NCI-H524 treated with DMSO at 0.1 percent for 48 hours (cell line): ENCODE data around the gene NUCKS1.

ENCODE experiments used
- DNase-seq: peaks from one replicate; lab custom pipeline; 2025; lab: John Stamatoyannopoulos, UW

The NUCKS1 gene

DNA sequence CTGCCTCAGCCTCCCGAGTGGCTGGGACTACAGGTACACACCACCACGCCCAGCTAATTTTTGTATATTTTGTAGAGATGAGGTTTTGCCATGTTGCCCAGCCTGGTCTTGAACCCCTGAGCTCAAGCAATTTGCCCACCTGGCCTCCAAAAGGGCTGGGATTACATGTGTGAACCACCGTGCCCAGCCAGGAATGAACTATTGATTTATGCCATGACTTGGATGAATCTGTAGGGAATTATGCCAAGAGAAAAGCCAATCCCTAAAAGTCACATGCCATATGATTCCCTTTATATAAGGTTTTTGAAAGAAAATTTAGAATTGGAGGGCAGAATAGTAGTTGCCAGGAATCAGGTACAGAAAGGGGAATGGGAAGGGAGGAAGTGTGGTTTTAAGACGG is 50.6 kb downstream of the NUCKS1 start:
- no peak for DNase-seq

DNA sequence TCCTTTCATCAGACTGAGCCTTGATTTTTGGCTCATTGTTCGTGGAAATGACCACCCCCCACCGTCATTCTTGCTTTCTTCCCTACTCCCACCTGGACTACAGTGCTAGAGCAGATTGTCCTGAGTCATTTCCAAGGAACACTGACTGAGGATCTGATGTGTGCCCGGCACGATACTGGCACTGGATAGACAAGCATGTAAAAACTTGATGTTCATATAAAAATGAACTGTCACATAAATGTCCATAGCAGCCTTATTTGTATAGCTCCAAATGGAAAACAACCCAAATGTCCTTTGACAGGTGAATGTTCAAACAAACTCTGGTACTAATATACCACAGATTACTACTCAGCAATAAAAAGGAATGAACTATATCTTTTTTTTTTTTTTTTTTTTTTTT is 51.1 kb downstream of the NUCKS1 start:
- no peak for DNase-seq

DNA sequence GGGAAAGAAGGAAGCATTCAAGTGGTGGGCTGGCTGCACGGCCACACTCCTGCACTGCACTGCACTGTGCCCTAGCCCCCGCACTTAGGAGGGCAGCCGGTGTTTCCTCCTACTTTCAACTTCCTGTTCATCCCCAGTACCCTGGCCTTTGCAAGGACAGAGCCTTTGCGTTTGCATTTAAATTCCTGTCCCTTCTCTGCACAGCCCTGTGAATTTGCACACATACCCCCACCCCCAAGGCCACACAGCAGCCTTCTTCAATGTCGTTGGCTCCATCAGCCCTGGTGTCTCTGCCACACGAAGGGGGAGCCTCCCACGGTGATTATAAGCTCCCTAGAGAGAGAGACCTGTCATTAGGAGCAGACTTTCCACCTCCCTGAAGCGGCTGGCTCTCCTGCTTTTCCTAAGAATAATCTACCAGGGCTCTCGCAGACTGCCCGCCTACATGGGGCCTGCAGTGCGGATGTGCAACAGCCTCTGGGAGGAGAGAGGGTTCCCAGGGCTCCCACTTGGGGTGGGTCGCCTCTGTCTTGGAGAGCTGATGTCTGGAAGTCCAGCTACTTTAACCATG is 56.5 kb downstream of the NUCKS1 start:
- no peak for DNase-seq

DNA sequence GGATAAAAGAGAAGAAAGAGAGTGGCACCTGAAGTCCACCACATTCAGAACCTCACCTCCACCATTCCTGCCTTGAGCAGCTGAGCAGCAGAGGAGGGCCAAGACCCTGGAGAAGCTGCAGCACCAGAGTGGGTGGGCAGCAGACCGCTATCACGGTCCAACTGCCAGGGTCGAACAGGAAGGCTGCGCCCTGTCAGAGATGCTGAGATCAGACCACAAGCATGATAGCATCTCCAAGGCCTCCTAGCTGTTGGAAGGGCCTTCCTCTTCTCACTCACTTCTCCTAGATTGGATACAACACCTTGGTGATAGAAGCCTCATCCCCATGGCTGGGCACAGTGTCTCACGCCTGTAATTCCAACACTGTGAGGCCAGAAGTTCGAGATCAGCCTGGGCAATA is 57.6 kb downstream of the NUCKS1 start:
- DNase-seq, result no peak

DNA sequence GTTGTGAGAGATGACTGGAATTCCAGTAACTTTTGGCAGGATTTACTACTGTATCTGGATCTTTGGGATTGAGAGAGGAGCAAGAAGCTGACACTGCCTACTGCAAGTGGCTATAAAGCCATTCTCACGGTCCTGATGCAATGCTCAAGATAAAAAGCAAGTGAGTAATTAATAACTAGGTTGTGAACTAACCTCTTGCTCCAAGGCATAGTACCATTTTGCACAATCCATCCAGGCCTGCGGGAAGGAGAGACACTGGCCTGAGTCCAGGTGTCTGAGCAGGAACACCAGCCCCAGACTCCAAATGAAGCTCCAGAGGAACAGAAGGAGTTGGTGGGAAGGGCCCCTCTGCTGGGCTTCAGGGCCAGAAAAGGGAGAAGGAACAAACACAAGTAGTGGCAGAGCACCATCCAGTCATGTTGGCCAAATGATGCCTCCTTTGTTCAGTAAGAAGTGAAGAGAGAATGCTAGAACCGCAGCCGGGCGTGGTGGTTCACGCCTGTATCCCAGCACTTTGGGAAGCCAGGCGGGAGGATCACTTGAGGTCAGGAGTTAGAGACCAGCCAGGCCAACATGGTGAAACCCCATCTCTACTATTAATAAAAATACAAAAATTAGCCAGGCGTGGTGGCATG is 59.7 kb downstream of the NUCKS1 start:
- DNase-seq, result no peak

DNA sequence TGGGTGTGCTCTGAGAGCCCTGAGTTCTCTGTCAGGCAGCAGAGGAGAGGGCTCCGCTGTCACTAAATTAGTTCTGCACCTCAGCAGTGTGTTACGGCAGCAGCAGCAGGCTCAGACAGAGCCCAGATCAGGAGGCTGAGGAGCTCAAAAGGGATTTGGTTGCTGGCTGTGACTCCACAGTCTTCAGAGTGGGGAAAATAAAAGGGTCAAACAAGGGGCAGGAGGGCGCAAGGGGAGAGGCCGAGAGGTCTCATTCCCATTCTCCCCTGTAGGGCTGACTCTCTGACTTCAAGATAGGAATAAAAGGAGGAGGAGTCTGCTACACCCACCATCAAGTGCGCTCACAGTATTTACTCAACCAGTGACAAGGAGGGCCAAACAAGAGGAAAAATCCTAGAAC is 60.5 kb downstream of the NUCKS1 start:
- DNase-seq, result no peak

DNA sequence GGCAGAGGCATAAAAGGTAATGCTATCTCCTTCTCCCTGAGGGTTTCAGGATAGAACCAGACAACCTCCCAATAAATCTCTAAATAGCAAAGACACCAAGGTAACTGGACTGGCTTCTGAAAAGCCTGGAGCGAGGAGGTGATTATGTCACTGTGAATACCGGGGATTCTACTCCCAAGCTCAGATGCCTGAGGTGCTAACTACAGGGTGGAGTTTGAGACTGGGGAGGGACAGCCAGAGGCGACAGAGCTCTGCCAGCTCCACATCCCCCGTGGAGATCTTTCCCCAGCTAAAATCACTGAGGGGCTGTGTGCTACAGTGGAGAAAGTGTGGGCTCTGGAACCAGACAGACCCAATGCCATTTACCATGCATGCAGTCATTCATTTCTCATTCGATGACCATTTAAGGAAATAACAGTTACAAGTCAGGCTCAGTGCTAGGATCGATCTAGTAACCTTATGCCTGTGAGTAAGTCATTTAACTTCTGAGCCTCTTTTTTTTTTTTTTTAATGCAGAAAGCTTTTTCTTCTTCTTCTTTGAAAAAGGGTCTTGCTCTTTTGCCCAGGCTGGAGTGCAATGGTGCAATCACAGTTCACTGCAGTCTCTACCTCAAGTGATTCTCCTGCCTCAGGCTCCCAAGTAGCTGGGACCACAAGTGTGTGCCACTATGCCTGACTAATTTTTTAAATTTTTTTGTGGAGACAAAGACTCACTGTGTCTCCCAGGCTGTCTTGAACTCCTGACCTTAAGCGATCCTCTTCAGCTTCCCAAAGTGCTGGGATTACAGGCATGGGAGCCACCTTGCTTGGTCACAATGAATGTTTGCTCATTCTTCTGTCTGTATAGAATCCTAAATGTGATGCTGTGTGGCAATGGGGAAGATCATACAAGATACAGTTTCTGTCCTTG is 61.6 kb downstream of the NUCKS1 start:
- DNase-seq, result no peak

DNA sequence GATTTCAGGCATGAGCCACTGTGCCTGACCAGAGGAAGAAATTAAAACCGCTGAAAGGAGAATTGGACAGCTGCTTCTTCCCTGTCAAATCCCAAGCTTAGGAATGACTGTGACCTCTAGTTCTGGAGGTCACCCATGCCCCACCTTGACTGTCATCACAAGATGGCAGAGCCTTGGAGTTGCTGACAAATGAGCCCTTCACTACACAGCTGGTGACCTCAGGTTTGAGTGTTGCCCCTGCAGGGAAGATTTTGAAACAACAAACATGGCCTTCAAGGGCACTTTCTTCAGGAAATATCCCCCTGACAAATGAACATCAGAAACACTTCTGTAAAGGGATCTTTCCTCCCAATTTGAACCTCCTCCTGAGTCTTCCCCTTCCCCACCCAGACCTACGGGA is 62.7 kb downstream of the NUCKS1 start:
- DNase-seq, result no peak

DNA sequence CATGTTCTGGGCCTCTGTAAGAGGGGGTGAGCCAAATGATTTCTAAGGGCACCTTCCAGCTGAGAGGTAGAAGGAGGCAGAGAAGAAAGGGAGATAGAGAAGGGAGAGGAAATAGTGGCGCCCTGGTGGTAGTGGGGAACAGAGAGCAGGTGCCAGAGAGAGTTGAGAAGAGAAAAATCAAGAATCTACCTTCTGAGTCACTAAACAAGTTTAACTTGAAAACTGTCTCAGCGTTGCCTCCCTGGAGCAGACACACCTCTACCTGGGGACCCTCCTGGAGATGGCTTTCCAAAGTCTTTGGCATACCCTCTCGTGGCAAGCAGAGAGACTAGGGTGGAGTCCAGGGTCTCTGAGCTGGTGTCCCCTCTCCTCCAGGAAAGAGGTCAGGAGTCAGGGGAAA is 68.6 kb downstream of the NUCKS1 start:
- no peak for DNase-seq

DNA sequence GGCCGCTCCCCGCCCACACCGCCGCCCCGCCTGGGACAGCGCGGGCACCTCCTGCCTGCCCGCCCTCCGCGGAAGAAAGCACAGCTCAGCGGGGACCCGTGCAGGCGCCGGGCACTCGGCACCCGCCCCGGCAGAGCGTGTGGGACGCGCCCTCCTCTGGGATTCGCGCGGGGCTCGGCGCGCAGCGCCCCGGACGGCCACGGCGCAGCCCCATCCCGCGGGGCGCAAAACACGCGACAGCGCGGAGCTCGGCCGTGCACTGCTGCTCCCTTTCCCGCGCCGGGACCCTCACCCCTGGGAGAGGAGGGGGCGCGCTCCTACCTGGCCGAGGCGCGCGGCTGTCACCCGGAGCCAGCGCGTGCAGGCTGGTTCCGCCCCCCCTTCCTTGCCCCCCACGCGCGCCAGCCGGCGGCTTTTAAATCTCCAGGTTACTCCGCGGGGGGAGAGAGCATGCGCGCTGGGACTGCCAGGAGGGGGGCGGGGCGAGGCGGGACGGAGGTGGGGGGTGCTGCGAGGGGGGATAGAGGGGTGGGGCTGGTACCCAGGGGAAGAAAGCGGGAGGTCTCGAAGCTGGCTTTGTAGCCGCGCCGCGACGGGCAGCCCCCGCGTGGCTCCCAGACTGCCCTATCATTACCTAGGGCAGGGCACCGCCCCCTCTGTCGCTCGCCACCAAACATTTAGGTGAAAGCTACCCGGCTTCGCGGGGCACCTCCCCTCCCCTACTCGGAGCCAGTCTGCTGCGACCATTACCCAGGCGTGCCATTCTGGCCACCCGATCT is 69.7 kb downstream of the NUCKS1 start, which contains the start of gene SLC45A3:
TSS of gene SLC45A3 (minus strand) at position 437 of the 779 bp plus-strand sequence. CDS start 15,853 bp downstream, outside the sequence.
- DNase-seq, result no peak

DNA sequence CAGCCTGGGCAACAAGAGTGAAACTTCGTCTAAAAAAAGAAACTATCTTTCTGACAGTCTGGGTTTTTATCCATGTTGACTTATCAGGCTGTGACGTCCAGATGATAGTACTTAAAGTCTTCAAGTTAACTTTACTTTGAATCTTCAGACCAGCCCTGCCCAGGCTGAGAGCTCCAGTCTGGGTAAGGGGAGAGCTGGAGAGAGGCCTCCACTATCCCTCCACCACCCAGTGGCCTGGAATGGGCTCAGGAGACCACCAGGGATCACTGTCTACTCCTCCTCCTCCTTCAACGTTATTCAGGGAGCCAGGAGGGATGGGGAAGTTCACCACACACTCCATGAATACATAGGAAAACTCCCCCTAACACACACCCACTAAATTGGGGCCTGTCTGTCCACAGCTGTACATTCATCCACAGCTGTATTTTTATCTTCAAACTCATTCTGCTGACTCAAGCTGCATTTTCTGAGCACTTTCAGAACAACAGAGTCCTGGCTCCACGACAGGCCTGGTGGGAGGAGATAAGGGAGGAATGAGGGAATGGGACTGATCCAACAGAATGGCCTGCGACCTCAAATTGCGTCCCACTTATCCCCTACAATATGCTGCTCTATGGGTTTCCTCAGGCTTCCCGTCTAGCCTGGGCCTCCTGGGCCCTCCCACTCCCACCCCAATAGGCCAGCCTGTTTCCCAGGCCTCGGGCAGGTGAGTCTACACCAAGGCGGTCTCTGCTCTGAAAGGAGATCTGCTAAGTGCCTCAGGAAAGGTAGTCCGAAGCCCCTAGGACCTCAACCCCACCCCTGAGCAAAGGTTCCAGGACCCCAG is 71.5 kb downstream of the NUCKS1 start:
- no peak for DNase-seq

DNA sequence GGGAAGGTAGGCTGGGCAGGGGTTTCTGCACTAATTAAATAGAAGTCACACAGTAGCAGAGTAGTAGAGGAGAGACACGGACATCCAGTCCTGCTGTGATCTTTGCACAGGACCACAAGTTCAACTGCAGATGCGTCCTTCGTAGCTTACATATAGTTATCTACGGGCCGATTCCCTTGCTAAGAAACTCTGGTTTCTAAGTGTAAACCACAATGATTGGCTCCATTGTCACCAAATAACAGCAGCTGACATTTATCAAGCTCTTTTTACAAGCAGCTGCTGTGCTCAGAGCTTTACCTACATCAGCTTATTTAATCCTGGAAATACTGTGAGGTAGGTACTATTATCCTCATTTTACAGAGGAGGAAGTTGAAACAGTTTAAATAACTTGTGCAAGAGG is 72.8 kb downstream of the NUCKS1 start:
- no peak for DNase-seq

DNA sequence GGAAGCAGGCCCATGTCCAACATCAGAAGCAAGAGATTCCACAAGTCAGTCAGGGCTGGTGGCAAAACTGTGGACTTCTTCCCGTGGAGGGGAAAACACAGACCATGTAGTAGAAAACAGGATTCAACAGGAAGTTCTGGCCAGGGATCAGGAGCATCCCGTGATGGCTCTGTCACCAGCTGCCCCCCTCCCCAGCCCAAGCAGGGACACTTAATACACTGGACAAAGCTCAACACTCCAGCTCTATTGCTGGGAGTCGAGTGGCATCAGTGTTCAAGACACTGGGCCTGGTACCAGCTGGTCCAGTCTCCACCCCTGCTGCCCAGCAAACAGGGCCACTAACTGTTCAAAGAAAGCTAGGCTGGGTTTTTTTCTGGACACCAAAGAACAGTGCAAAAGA is 73.4 kb downstream of the NUCKS1 start:
- DNase-seq, result no peak

DNA sequence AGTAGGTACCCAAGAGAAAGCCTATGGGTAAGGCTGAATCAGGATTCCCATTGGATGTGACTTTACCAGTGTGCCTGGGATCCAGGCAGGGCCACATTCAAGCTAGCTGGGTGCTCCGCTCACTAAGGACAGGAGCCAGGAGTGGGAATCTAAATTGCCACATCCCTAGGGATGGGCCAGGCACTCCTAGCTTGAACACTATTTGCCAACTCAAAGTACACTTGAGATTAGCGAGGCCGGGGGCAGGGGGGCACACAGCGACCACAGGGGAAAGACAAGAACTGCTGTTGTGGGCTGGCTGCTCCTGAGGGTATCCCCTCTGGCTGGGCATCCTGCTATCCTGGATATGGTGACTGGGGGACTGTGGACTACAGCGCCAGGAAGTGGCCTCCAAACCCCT is 74.0 kb downstream of the NUCKS1 start:
- DNase-seq, result no peak

DNA sequence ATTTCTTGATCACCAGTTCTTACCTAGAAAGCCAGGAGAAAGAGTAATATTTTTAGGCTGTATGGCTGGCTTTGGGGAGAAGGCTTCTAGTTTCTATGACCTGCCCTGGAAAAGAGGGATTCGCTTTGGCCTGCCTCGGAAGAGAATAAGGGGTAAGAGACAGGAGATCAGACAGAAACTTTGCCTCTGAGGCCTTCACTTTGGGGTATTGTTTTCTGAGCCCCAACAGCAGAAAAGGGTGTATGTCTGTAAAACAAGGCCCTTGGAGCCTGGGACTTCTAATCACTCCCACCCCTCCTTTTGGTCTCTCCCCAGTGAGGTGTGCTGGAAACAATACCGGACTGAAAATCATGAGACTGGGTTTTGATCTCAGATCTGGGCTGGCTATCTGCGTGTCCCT is 74.7 kb downstream of the NUCKS1 start:
- no peak for DNase-seq

DNA sequence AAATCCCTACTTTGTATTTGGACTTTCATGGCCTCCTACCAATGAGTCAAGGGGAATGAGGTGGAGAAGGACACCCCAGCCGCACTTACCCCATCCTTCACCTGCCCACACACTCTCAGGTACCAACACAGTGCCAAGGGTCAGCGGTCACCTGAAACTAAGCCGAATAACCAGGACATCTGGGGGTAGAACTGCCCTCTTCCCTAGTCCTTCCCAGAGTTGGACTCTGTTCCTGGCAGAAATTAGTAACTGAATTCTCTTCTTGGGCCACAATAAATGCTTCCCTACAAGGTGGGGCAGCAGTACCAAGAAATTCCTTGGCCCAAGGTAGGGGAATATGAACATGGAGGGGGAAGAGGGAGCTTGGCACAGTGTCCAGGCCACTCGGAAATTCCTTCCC is 77.0 kb downstream of the NUCKS1 start:
- no peak for DNase-seq

DNA sequence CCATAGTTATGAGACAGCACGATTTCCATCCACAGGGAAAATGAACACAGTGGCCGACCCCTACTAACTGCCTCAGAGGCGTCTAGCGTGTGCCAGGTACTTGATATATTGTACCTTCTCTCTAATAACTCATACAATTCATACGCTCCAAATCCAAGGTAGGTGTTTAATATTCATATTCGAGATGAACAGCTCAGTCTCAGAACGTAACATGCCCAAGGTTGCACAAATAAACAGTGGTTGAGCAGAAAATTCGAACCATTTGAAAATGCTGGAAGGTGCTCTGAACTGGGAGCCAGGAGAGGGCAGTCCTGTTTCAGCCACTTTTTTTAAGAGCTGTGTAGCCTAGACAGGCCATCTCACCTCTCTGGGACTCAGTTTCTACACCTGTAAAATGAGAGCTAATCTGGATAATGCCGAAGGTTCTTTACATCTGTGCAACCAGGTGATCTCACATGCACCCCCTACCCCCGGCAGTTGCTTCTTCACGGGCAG is 77.5 kb downstream of the NUCKS1 start:
- DNase-seq, result no peak

DNA sequence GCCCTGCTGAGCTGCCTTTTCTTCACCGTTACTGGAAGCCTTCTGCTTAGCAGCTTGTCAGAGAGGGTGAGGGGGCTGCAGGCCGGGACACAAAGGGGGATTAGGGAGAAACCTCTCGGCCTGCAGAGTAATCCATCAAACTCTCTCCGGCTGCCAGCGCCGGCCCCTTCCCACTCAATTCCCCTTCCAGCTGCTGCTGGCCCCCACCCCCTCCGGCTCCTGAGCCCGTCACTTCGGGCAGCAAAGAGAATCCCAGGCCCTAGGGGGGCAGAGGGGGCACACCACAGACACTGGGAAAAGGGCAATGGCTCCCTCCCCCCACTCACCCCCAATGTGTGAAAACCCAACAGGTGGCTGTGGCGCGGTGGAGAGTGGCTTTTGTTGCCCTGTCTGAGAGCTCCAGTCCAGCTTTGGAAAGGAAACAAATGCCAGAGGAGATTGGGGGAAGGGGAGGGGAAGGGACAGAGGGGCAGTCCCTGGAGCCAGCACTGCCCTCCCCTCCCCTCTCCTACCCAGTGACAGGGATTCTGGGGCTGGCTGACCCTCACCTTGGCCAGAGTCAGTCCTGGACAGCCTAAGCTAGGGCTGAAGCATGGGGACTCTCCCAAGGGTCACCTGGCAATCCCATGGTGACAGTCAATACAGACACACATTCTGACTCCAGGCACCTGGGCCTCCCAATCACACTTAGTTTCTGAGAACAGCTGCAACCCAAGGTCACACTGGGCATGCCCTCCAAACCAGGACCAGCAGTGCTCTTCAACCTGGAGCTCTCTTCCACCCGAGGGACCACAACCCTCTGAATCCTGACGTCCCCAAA is 79.2 kb downstream of the NUCKS1 start:
- peak; percentile 47 for DNase-seq

DNA sequence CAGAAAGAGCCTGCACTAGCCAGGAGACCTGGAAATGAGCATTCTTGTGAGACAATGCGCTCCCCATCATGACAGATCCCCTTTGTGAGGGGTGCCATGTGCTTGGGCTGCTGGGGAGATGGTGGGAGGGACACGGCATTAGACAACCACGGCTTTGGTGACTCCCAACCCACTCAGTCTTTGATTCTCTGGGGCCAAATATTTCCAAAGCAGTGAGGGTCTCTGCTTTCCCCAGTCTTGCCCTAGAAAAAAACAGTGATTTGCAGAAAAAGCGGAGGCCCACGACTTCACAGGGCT is 79.9 kb downstream of the NUCKS1 start:
- no peak for DNase-seq

DNA sequence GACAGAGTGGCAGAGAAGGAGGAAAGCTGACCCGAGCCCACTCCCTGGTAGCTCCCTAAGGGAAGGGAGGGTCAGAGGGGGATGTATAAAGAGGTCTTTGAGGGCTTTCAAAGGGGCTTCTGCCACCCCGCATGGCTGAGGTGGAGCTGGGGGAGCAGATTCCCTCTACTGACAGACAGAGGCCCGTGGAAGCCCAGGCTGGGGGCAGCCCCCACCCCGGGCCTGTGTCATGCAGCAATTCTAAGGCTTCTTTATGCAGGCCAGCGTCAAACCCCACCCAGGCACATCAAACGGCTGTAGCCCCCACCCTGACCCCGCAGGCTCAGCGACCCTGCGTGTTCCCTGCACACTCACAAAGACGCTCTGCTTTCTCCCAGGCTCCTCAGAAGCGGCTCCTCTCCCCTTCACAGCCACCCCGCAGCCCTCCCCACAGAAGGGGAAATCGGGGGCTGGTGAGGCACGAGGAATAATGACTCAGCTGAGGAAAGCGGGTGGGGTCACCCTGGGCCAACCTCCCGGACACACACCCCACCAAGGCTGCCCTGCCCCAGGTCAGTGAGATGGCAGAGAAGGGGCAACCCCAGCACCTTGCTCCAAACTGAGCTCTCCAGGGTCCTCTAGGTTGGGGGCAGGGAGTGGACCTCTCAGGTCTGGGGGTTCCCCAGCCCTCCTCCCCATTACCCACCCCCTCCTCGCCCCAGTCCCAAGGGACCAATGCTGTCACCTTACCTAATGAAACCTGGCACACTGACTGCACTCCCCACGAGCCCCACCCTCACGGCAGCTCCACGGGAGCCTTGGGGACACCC is 80.4 kb downstream of the NUCKS1 start:
- no peak for DNase-seq
